ENCODE results near the gene WDR91. TPM values are rescaled to one million over a fixed set of nuclear protein-coding genes. Genes with fewer than 3 reads are reported as not detected.
A peak's percentile ranks its signal among the peaks of the same experiment; 100 is the strongest.

Gene WDR91
- total and polyA plus RNA-seq, 4 donors, result 5.8 to 19.0 (median 9.2) TPM

GRCh38 chr7:135177028-135177696, 34.2 kb downstream of the WDR91 start:
- peaks cover 0 to 5% (median 1%) of the 10 kb centered on the region in 4 donors for H3K9me3 ChIP-seq (ENCODE audit: control insufficient read depth in 4 of 4, low read length in 3 of 4)
- no peak overlapping the region for H3K9ac ChIP-seq (ENCODE audit: low read depth in 1 of 2, low read length in 2 of 2)
- 96% methylated on average over 9 of the region's 9 CpGs for WGBS
- H3K4me1 ChIP-seq (ENCODE audit: control insufficient read depth in 4 of 4, insufficient read depth in 4 of 4, low read length in 3 of 4), result no peaks in the 10 kb centered on the region
- TF ChIP-seq YY1 (IDR thresholded peaks at IDR 0.05) (no peak), JUND (IDR thresholded peaks at IDR 0.05) (no peak), HNF4A (conservative IDR thresholded peaks at IDR 0.05) (no peak), NR2F2 (IDR thresholded peaks at IDR 0.05) (no peak)
- TF ChIP-seq, protein P1, sequence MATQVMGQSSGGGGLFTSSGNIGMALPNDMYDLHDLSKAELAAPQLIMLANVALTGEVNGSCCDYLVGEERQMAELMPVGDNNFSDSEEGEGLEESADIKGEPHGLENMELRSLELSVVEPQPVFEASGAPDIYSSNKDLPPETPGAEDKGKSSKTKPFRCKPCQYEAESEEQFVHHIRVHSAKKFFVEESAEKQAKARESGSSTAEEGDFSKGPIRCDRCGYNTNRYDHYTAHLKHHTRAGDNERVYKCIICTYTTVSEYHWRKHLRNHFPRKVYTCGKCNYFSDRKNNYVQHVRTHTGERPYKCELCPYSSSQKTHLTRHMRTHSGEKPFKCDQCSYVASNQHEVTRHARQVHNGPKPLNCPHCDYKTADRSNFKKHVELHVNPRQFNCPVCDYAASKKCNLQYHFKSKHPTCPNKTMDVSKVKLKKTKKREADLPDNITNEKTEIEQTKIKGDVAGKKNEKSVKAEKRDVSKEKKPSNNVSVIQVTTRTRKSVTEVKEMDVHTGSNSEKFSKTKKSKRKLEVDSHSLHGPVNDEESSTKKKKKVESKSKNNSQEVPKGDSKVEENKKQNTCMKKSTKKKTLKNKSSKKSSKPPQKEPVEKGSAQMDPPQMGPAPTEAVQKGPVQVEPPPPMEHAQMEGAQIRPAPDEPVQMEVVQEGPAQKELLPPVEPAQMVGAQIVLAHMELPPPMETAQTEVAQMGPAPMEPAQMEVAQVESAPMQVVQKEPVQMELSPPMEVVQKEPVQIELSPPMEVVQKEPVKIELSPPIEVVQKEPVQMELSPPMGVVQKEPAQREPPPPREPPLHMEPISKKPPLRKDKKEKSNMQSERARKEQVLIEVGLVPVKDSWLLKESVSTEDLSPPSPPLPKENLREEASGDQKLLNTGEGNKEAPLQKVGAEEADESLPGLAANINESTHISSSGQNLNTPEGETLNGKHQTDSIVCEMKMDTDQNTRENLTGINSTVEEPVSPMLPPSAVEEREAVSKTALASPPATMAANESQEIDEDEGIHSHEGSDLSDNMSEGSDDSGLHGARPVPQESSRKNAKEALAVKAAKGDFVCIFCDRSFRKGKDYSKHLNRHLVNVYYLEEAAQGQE (IDR thresholded peaks at IDR 0.05), result no peak
- no peaks in the 10 kb centered on the region for H3K27me3 ChIP-seq (ENCODE audit: control insufficient read depth in 4 of 4, insufficient read depth in 4 of 4, low read length in 3 of 4)
- peak; percentile 17 for DNase-seq (ENCODE audit: low spot score)
- H3K27ac ChIP-seq (ENCODE audit: low read depth in 1 of 2, low read length in 2 of 2), result no peak overlapping the region
- H3K4me3 ChIP-seq (ENCODE audit: low read depth in 1 of 3, low read length in 3 of 3), result no peak overlapping the region
- peaks cover 0 to 12% (median 5%) of the 10 kb centered on the region in 4 donors for H3K36me3 ChIP-seq (ENCODE audit: control insufficient read depth in 4 of 4, insufficient read depth in 3 of 4, low read depth in 1 of 4, low read length in 3 of 4)

GRCh38 chr7:135175931-135176330, 35.4 kb downstream of the WDR91 start:
- H3K4me3 ChIP-seq (ENCODE audit: low read depth in 1 of 3, low read length in 3 of 3), result no peak overlapping the region

More at GRCh38 chr7:135175931-135176330, 35.4 kb downstream of the WDR91 start:
- TF ChIP-seq CTCF (IDR thresholded peaks at IDR 0.05; ENCODE audit: low read depth, low read length, missing input control) (no peak), EGR1 (IDR thresholded peaks at IDR 0.05; ENCODE audit: low read depth in 2 of 2) (no peak), SP1 (IDR thresholded peaks at IDR 0.05) (no peak), RXRA (IDR thresholded peaks at IDR 0.05) (no peak), FOXA1 (IDR thresholded peaks at IDR 0.05) (no peak), NR2F2 (IDR thresholded peaks at IDR 0.05) (no peak), ZBTB33 (IDR thresholded peaks at IDR 0.05) (no peak), HNF4A (conservative IDR thresholded peaks at IDR 0.05) (no peak), RAD21 (IDR thresholded peaks at IDR 0.05) (no peak), GABPA (IDR thresholded peaks at IDR 0.05 in 1 of 2, conservative IDR thresholded peaks at IDR 0.05 in 1 of 2) (no peak), HNF4G (IDR thresholded peaks at IDR 0.05) (no peak), JUND (IDR thresholded peaks at IDR 0.05) (no peak), TAF1 (conservative IDR thresholded peaks at IDR 0.05) (no peak), FOXA2 (IDR thresholded peaks at IDR 0.05) (no peak), YY1 (IDR thresholded peaks at IDR 0.05) (no peak)
- TF ChIP-seq, protein P1 (IDR thresholded peaks at IDR 0.05), result no peak
- TF ChIP-seq, protein P2, sequence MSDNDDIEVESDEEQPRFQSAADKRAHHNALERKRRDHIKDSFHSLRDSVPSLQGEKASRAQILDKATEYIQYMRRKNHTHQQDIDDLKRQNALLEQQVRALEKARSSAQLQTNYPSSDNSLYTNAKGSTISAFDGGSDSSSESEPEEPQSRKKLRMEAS (IDR thresholded peaks at IDR 0.05), result no peak
- TF ChIP-seq, protein P3, sequence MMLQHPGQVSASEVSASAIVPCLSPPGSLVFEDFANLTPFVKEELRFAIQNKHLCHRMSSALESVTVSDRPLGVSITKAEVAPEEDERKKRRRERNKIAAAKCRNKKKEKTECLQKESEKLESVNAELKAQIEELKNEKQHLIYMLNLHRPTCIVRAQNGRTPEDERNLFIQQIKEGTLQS (IDR thresholded peaks at IDR 0.05), result no peak
- Histone ChIP-seq H3K9me3 (ENCODE audit: control insufficient read depth in 4 of 4, low read length in 3 of 4) (peaks cover 0 to 1% (median under 1%) of the 10 kb centered on the region in 4 donors), H3K27me3 (ENCODE audit: control insufficient read depth in 4 of 4, insufficient read depth in 4 of 4, low read length in 3 of 4) (no peaks in the 10 kb centered on the region), H3K9ac (ENCODE audit: low read depth in 1 of 2, low read length in 2 of 2) (no peak overlapping the region), H3K27ac (ENCODE audit: low read depth in 1 of 2, low read length in 2 of 2) (no peak overlapping the region), H3K36me3 (ENCODE audit: control insufficient read depth in 4 of 4, insufficient read depth in 3 of 4, low read depth in 1 of 4, low read length in 3 of 4) (peaks cover 0 to 9% (median 3%) of the 10 kb centered on the region in 4 donors), H3K4me1 (ENCODE audit: control insufficient read depth in 4 of 4, insufficient read depth in 4 of 4, low read length in 3 of 4) (peaks cover 0 to 7% (median 3%) of the 10 kb centered on the region in 4 donors)
- WGBS, result 96% methylated on average over 6 of the region's 6 CpGs
- DNase-seq (ENCODE audit: low spot score), result peak; percentile 14

All from liver (tissue), 9 donors.